SK-N-SH (cell line): ENCODE results near the gene TSC2.

Experiments used
- CTCF ChIP-seq: fragments of 200-600 bp; sonication (generic); IDR thresholded peaks from 2 replicates; pipeline ENCODE4 v1.6.1; 2017; ENCODE audit warnings: antibody characterized with exemption, mild to moderate bottlenecking, moderate library complexity
- ELF1 ChIP-seq: IDR thresholded peaks from 2 replicates; pipeline ENCODE4 v1.4.0; 2012
- POLR2AphosphoS5 ChIP-seq: IDR thresholded peaks from 2 replicates; pipeline ENCODE4 v1.6.1; 2012; ENCODE audit warnings: low read depth, low read length
- REST ChIP-seq: IDR thresholded peaks from 2 replicates; pipeline ENCODE4 v1.6.1; 2012; ENCODE audit warnings: mild to moderate bottlenecking, low read depth, low read length, moderate library complexity

GRCh38 chr16:2083876-2084780, 36.3 kb downstream of the TSC2 start:
- TF ChIP-seq POLR2AphosphoS5 (no peak), CTCF (no peak), ELF1 (no peak), REST (no peak)
